Adrenal gland (tissue), 12 donors: Measurements from ENCODE around the gene ZNF550. TPM values are rescaled to one million over a fixed set of nuclear protein-coding genes. Genes with fewer than 3 reads are reported as not detected.
A peak's percentile ranks its signal among the peaks of the same experiment; 100 is the strongest.

Experiments
- DNase-seq, 7 donors: peaks; one replicate each; pipeline ENCODE4 v3.0.0-alpha.2; 2019 to 2020
- H3K27ac ChIP-seq, 5 donors: fragments of 200-600 bp; sonication (generic) in 4 of 5; 1 replicate in 3 of 5; 2 replicates in 2 of 5; pipeline versions ENCODE4 v1.5.1 to v1.8.0; 2016 to 2020; ENCODE audit warnings: mild to moderate bottlenecking in 1 of 5
- H3K27me3 ChIP-seq: fragments of 200-600 bp; 2 replicates; pipeline ENCODE4 v1.8.0; 2021
- H3K36me3 ChIP-seq, 2 donors: fragments of 200-600 bp; replicated peaks in 1 of 2; 1 replicate in 1 of 2; 2 replicates in 1 of 2; pipeline versions ENCODE4 v1.5.1 to v1.8.0; 2018 to 2022
- H3K4me1 ChIP-seq, 2 donors: fragments of 200-600 bp; replicated peaks in 1 of 2; 1 replicate in 1 of 2; 2 replicates in 1 of 2; pipeline versions ENCODE4 v1.5.1 to v1.8.0; 2018 to 2021
- H3K4me3 ChIP-seq, 4 donors: fragments of 200-600 bp; sonication (generic) in 3 of 4; one replicate each; pipeline ENCODE4 v1.5.1; 2016 to 2018
- H3K9me3 ChIP-seq, 3 donors: fragments of 200-600 bp; sonication (generic) in 1 of 3; replicated peaks in 1 of 3; 1 replicate in 2 of 3; 2 replicates in 1 of 3; pipeline versions ENCODE4 v1.5.1 to v1.8.0; 2016 to 2021
- POLR2A ChIP-seq, 2 donors: fragments of 450-650 bp; IDR thresholded peaks; one replicate each; pipeline ENCODE4 v1.6.1; 2017; ENCODE audit warnings: antibody characterized with exemption in 2 of 2, mild to moderate bottlenecking in 2 of 2, moderate library complexity in 1 of 2
- WGBS, 4 donors: extraction: QIAGEN DNeasy Blood & Tissue Kit in 2 of 4; methylation state at CpG; one replicate each; pipeline versions ENCODE4 v1.1.5 to v1.1.7; 2013 to 2017; 5-methylcytosine and 5-hydroxymethylcytosine counted together
- intact Hi-C, 2 donors: fragments of 100-400 bp; cut with DNase I; formaldehyde crosslinking; loops; one replicate each; pipeline versions ENCODE4 v1.14.1 to v1.15.0; 2022 to 2023
- polyA plus RNA-seq, 3 donors: library from polyadenylated mRNA; stranded (reverse); fragments of 200-250 nt in 2 of 3; fragments of 350-450 nt in 1 of 3; fragmentation: Illumina TruSeq in 1 of 3; extraction: RNeasy Lipid Tissue Mini Kit (QIAGEN cat#74804) in 1 of 3; gene quantifications; one replicate each; pipeline ENCODE4 v1.2.3, GENCODE V29; 2013 to 2014
- total RNA-seq, 9 donors: library from RNA; depleted of rRNA in 4 of 9; stranded (reverse); fragments of >200 nt in 4 of 9; fragments of 120-200 nt in 1 of 9; fragmentation: NEBNext Ultra II Directional in 1 of 9; extraction: Animal tissue kit (Norgen Biotek cat#: 25700) in 1 of 9; gene quantifications; one replicate each; pipeline versions ENCODE4 v1.1.0 to v1.2.4, GENCODE V29; 2013 to 2023
- TF ChIP-seq, protein P1 (sequence below), 6 experiments: fragments of 450-650 bp in 4 of 6; fragments of 200-600 bp in 2 of 6; sonication (generic) in 1 of 6; IDR thresholded peaks; 1 replicate in 5 of 6; 2 replicates in 1 of 6; pipeline versions ENCODE4 v1.5.1 to v1.8.0; 2016 to 2021; ENCODE audit warnings: antibody characterized with exemption in 6 of 6, mild to moderate bottlenecking in 2 of 6, moderate library complexity in 1 of 6
- donor health status: healthy with polysubstance abuse.
- donor health status: Bipolar disorder and iron deficiency.
- donor health status: DM: yes; HTN: yes; CAD: no.
- donor health status: DM: no; HTN: no; CAD: no.
- donor health status: DM: no; HTN: no; CAD: no.
- donor health status: DM: yes; HTN: yes; CAD: no.

ZNF550 gene
- total and polyA plus RNA-seq, 12 donors: 2.7 to 13.3 (median 6.9) TPM

DNA sequence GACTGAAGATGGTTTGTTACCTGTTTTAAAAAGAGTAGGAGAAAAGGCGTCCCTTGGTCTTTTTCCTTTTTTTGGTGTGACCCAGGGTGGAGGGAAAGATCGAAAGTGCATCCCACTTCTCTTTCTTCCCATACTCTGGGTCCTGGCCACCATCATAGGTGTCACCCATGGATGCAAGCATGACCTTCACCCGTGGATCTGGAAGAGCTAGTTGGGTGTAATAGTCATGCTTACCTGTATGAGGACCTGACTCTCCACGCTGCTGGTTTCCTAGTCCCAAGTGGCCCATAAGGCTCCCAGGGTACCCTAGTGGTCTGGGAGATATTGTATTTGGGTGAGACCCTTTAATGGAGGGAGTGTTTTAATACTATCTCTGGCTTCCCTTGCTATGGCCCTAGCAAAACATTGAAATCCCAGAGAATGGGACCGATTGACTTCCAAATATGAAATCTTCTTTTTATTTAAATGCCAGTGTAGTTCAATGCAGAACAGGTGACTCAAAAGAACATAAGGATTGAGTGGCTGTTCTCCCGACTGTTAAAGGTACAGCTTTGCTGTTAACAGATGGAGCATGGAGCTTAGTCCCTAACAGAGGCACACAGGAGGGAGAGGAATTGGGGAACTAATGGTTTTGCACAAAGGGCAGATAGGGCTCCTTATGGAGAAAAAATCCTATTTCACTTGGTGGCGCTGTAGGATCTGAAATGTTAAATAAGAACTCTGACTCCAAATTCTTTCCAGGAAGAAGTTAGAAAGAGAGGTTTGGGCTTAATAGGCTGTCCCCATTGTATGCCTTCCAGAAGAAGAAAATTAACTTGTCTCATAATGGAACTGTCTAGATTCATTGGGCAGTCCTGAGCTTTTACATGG, 7.0 kb upstream of the ZNF550 start:
- intact Hi-C loops: no loop called here

DNA sequence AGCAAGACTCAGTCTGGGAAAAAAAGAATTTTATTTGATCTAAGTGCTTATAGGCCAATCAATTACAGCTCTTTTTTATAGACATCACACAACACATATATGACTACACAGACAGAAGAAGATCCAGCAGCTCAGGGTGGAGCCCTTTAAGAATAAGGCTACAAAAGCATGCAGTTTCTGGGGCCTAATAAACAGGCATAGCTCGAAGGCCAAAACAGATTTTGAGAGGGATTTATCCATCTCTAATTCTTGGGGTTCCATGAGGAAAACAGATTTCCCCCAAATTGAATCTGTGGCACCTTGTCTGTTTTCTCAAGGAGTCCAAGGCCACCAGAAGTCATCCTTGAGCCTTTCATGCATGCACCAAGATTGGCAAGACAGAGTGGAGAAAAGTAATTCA, 3.9 kb upstream of the ZNF550 start:
- DNase-seq: no peak
- H3K27ac ChIP-seq: no peak overlapping the region
- no peaks in the 10 kb centered on the region for H3K36me3 ChIP-seq
- H3K4me3 ChIP-seq: no peak overlapping the region
- H3K4me1 ChIP-seq: peaks cover 3 to 7% of the 10 kb centered on the region in 2 donors
- TF ChIP-seq, protein P1, sequence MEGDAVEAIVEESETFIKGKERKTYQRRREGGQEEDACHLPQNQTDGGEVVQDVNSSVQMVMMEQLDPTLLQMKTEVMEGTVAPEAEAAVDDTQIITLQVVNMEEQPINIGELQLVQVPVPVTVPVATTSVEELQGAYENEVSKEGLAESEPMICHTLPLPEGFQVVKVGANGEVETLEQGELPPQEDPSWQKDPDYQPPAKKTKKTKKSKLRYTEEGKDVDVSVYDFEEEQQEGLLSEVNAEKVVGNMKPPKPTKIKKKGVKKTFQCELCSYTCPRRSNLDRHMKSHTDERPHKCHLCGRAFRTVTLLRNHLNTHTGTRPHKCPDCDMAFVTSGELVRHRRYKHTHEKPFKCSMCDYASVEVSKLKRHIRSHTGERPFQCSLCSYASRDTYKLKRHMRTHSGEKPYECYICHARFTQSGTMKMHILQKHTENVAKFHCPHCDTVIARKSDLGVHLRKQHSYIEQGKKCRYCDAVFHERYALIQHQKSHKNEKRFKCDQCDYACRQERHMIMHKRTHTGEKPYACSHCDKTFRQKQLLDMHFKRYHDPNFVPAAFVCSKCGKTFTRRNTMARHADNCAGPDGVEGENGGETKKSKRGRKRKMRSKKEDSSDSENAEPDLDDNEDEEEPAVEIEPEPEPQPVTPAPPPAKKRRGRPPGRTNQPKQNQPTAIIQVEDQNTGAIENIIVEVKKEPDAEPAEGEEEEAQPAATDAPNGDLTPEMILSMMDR (IDR thresholded peaks at IDR 0.05): no peak
- no peak for TF ChIP-seq POLR2A (IDR thresholded peaks at IDR 0.05)
- intact Hi-C loops: no loop called here
- no peaks in the 10 kb centered on the region for H3K27me3 ChIP-seq
- 71 to 76% (median 74%) methylated on average over 1 of the region's 1 CpG for WGBS, 4 donors
- H3K9me3 ChIP-seq: peaks cover 0 to 34% (median 7%) of the 10 kb centered on the region in 3 donors

More for the DNA sequence above, 7.0 kb upstream of the ZNF550 start:
- Histone ChIP-seq H3K4me1 (no peaks in the 10 kb centered on the region), H3K4me3 (no peak overlapping the region), H3K27me3 (no peaks in the 10 kb centered on the region), H3K27ac (no peak overlapping the region), H3K9me3 (peaks cover 0 to 63% (median 7%) of the 10 kb centered on the region in 3 donors), H3K36me3 (no peaks in the 10 kb centered on the region)
- WGBS, 4 donors: 53 to 62% (median 56%) methylated on average over 7 of the region's 7 CpGs
- no peak for DNase-seq
- TF ChIP-seq, protein P1 (IDR thresholded peaks at IDR 0.05): no peak
- TF ChIP-seq POLR2A (IDR thresholded peaks at IDR 0.05): no peak

DNA sequence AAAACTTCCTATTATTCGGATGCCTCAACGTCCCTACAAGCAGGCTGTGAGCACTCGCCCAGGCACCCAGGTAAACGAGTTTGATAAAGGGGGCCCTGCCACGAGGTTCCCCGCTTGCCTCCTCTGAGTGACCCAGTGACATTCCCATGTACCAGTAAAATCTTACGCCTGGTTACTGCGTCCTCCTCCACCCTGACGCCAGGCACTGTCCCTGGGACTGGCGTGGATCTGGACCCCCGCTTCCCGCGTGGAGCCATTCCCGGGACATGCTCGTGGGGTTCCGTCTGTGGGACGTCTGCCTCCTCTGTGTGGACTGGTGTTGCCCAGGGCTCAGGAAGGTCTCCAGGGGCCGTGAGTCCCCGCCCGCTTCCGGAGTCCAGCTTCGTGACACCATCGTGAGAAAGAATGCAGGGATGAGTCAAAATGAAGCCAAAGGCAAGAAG, 407 bp upstream of the ZNF550 start:
- DNase-seq: peak in 6 of 7 donors; percentile 4 to 48 (median 32)
- peaks cover 0 to 5% (median 0%) of the 10 kb centered on the region in 3 donors for H3K9me3 ChIP-seq

DNA sequence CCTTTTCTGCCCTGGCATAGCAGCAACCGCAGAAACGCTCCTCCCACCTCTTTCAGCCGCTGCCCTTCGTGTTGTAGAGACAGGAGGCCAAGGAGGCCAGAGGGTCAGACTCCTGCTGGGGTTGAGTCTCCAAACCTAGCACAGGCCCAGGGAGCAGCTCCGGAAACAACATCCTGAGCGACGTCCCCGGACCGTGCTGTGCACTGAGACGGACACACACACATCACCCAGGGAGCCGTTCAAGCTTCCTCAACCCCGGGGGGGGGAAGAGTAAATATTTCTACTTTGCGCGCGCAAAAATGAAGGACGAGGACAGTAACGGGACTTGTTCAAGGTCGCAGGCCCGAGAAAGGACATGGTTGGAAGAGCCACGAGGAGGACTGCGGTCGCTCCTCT, 657 bp downstream of the ZNF550 start:
- H3K27ac ChIP-seq: peak overlapping the region in 4 of 5 donors; percentile 12 to 75 (median 58)
- no peaks in the 10 kb centered on the region for H3K27me3 ChIP-seq
- DNase-seq: peak in 6 of 7 donors; percentile 19 to 57 (median 30)
- WGBS, 4 donors: 0 to 1% (median 0%) methylated on average over 19 to 22 of the region's 22 CpGs
- peak overlapping the region; percentile 29 to 96 (median 68) for H3K4me3 ChIP-seq
- peaks cover 4 to 16% of the 10 kb centered on the region in 2 donors for H3K4me1 ChIP-seq
- intact Hi-C loops: no loop called here
- TF ChIP-seq, protein P1 (IDR thresholded peaks at IDR 0.05): no peak
- TF ChIP-seq POLR2A (IDR thresholded peaks at IDR 0.05): no peak
- H3K36me3 ChIP-seq: peaks cover 0 to 19% of the 10 kb centered on the region in 2 donors
- no peaks in the 10 kb centered on the region for H3K9me3 ChIP-seq

More for the DNA sequence above, 407 bp upstream of the ZNF550 start:
- 19 to 46% (median 27%) methylated on average over 19 to 23 of the region's 23 CpGs for WGBS, 4 donors
- peaks cover 0 to 10% of the 10 kb centered on the region in 2 donors for H3K36me3 ChIP-seq
- peak overlapping the region in 3 of 4 donors; percentile 29 to 96 (median 87) for H3K4me3 ChIP-seq
- peak overlapping the region in 3 of 5 donors; percentile 56 to 60 (median 57) for H3K27ac ChIP-seq
- H3K27me3 ChIP-seq: no peaks in the 10 kb centered on the region
- intact Hi-C loops: no loop called here
- peaks cover 4 to 16% of the 10 kb centered on the region in 2 donors for H3K4me1 ChIP-seq
- TF ChIP-seq, protein P1 (IDR thresholded peaks at IDR 0.05): no peak
- no peak for TF ChIP-seq POLR2A (IDR thresholded peaks at IDR 0.05)
